ENCODE measurements around the gene WSCD1.
A peak's percentile ranks its signal among the peaks of the same experiment; 100 is the strongest.

WSCD1 gene

GRCh38 chr17:6088141-6088540 lies 18.0 kb downstream of the WSCD1 start:
- DNase-seq = no peak

DNA sequence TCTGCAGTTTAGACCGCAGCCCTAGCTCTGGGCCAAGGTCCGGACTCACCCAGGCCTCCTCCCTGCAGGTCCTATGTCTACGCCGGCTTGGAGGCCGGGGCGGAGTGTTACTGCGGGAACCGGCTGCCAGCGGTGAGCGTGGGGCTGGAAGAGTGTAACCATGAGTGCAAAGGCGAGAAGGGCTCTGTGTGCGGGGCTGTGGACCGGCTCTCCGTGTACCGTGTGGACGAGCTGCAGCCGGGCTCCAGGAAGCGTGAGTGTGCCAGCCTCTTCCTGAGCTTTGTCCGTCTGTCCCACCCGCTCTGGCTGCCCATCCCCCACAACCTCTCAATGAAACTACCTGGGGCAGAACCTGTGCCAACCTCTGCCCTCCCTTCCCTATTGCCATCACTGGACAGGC lies 20.1 kb downstream of the WSCD1 start:
- no peak for DNase-seq

DNA sequence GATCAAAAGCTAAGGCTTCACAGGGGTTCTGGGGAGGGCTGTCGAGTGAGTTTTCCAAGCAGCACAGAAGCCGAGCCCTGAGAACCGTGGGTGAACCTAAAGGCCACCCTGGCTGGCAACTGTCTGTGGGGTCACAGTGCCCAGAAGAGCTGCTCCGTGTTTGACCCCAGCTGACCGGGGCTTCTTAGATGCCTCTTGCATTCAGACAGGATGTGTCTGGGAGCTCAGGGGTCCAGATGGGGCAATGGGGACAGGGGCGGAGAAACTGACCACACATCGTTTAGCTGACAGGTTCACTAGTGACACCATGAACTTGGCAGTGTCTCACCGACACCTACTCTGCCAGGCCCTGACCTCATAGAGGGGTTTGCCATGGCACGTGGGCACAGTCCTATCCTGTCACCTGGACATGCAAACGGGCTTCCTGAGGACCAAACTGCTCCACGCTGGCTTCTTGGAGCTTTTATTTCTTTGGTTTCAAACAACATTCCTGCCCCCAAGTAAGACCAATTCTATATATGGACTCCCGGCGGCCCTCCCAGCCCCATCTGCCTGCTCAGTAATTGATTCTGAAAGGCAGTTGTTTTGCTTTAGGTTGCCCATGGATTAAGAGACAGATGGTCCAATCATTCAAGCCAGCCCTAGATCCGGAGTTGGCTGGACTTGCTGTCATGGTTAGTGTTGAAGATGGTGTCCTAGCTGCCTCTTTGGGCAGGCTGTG lies 22.2 kb downstream of the WSCD1 start:
- peak; percentile 94 for DNase-seq

- no peak for DNase-seq
Measured at GRCh38 chr17:6092903-6093468, 22.8 kb downstream of the WSCD1 start.

DNA sequence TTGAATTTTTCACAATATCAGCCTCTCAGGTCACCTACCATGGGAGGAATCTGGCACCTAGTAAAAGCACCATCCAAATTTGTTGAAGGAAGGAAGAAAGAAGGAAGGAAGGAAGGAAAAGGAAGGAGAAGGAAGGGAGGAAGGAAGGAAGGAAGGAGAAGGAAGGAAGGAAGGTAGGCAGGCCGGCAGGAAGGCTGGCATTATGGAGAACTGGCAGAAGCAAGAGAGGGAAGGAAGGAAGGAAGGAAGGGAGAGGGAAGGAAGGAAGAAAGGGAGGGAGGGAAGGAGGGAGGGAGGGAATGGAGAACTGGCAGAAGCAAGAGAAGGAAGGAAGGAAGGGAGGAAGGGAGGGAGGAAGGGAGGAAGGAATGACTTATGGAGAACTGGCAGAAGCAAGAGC lies 24.3 kb downstream of the WSCD1 start:
- no peak for DNase-seq

GRCh38 chr17:6094926-6095325 lies 24.7 kb downstream of the WSCD1 start:
- no peak for DNase-seq

GRCh38 chr17:6095501-6095900 lies 25.3 kb downstream of the WSCD1 start:
- no peak for DNase-seq

DNA sequence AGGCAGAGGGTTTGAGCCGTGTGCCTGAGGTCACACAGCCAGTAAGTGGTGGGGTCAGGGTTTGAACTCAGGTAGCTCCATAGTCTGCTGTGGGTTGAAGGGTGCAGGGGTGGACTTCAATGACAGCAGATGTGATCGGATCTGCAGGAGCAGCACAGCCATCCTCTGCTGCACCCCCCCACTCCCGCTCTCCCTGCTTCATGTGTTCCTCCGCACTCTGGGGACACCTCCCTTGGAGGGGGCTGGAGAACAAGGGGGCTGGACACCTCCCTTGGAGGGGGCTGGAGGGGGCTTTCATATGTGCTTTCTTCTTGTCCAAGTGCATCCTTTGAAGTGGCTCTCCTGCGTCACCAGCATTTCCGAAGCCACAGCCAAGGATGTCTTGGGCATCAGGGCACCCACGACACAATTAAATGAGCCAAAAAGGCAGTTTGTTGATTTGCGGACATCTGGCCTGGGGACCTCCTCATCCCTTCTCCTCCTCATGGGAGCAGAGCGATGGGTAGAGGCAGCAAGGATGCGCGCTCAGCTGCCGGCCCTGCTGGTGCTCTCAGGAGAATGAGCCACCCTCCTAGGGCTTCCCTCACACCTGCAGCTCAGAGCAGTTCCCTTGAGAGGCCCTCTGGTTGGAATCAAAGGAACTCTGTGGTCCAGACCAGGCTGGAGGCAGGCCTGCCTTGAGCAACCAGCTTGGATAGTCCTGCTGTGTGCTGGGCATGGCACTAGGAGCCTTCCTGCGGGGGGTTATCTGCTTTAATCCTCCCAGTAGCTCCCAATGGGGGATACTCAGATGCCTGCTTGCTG lies 26.2 kb downstream of the WSCD1 start:
- no peak for DNase-seq

- DNase-seq = no peak
Measured at GRCh38 chr17:6097005-6097279, 26.8 kb downstream of the WSCD1 start.

DNA sequence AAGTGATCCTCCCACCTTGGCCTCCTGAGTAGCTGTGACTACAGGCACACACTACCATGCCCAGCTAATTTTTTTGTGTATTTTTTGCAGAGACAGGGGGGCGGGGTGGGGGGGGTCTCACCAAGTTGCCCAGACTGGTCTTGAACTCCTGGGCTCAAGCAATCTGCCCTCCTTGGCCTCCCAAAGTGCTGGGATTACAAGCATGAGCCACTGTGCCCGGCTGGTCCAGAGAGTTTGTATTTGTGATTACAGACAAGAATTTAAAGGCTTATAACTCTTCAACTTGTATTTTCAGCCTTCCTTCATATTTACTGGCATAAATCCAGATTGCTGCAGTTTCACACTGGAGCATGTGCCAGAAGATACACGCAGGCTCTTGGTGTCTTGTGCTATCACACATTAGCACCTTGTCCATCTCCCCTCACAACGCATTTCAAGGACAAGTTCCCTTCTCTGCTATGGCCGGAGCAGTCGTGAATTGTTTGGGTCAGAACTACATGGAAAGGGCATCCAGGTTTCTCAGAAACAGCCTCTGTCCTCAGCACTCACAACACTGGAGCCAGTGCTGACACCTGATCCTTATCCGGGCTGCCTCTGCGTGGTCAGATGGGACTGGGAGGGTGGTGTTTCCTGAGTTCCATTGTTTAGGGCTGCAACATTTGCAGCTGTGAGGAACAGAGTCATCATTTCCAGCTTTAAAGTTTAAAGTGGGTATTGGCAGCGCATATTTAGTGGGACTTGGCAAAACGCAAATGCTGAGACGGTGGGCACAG lies 28.1 kb downstream of the WSCD1 start:
- peak; percentile 50 for DNase-seq

DNA sequence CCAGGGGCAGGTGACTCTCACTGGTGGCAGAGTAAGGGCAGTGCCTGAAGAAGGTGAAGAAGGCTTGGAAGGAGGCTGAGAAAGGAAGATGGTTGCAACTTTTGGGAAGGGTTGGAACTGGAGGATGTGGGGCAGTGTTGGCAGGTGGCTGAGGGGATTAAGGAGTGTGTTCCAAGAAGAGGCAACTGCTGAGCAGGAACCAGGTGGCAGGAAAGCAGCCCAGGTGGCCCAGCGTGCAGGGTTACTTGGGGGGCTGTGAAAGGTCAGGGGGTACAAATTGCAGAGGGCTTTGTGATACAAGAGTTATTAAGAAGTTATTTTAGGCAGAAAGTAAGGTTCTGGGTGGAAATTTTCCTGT lies 28.6 kb downstream of the WSCD1 start:
- DNase-seq = peak; percentile 82

GRCh38 chr17:6099492-6099891 lies 29.3 kb downstream of the WSCD1 start:
- DNase-seq = no peak

DNA sequence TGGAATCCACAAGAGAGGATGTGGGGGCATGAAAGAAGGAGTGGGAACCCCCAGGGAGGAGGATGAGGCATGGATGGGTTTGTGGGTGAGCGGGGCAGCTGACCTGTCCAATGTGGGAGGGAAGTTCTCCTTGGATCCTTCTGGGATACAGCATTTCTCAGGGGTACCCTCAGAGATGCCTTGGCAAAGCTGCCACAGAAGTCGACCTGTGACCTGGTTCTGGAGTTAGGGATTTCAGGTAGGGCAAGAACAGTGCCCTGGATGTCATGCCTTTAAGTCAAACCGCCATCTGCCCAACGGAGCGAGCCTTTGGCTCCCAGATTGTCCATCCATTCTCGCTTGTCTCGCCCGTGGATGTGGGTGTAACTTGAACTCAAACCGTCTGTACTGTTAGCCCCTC lies 30.0 kb downstream of the WSCD1 start:
- DNase-seq = no peak

DNA sequence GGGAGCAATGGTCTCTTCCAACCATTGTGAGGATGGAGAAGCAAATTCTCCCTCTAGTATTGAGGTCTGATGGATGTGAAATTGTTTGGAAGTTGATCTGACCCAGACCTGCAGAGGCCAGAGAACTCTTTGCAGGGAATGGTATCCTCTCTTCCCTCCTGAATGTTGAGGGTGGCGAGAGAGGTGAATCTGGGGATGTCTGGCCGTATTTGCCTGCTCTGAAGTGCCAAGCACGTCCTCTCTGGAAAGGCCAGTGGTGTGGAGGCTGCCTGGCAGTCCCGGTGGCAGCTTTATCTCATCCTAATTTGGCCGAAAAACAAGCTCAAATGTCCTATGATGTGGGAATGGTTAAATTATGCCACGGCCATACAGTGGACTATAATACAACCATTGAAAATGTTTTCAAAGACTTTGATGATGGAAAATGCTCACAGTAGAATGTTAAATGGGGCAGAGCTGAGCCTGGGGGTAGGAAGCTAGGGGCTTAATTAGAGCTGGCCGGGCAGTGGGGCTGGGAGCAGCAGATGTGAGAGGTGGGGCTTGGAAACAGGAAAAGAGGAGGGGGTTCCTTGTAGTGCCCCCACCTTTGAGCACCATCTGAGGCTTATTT lies 30.8 kb downstream of the WSCD1 start:
- peak; percentile 25 for DNase-seq

- no peak for DNase-seq
Measured at GRCh38 chr17:6101706-6102105, 31.5 kb downstream of the WSCD1 start.

DNA sequence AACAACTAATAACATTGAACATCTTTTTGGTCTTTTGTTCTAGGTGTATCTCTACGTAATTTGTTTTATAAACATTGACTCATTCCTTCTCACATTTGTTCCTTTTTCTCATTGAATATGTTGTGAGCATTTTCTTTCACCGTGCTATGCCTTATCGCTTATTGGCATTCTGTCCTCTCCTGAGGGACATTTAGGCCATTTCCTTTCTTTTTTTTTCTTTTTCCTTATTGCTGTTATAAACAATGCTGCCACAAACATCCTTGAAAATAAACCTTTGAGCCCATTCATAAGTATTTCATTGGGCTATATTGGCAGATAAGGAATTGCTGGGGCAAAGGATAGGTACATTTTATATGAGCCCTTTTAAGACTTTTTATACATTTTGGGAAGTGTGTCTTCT lies 32.4 kb downstream of the WSCD1 start:
- DNase-seq = no peak

DNA sequence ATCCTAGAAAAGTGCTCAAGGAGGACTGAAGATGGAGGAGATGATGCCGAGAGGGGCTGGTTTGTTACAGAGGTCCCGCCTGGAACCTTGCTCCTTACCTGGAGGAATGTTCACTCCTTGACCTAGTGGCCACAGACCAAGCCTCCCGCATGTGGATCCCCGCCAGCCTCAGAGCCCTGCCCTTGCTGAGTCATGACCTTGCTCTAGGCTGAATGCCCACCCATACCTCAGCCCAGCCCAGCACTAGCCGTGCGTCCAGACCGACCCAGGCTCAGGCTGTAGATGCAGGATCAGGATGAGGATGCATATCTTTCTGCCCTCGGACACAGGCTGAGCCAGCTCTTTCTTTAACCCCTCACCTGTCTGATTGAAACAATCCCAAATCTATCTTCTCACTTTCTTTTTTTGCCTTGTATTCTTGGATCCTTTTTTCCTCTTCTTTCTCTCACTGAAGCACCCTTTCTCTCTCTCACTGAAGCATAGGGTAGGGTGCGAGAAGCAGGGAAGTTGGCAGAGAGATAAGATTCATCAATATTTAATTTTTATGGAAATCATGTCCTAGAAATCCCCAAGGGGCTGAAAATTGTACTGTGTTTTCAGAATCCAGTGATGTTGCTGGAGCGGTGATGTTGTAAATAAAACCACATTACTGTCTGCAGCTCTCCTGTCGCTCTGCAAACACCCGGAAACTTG lies 34.9 kb downstream of the WSCD1 start:
- DNase-seq = no peak

DNA sequence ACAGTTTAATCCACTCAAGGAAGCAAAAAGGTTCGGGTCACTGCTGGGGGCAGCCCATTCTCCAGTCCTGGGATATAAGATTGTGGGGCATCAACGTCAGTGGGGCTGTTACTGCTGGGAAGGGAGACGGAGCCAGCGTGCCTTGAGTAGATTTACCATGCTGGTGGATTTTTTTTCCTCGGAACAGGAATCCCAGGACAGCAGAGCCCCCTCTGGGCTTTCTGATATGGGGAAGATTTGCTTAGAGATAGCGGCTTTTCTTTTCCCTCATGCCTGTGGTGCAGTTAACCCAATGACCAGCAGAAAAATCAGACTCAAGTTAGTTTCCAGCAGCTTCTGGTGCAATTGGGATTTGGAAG lies 35.4 kb downstream of the WSCD1 start:
- no peak for DNase-seq

- DNase-seq = no peak
Measured at GRCh38 chr17:6106212-6106611, 36.0 kb downstream of the WSCD1 start.

GRCh38 chr17:6107791-6108190 lies 37.6 kb downstream of the WSCD1 start:
- DNase-seq = no peak

GRCh38 chr17:6108382-6108781 lies 38.2 kb downstream of the WSCD1 start:
- no peak for DNase-seq

GRCh38 chr17:6108987-6109386 lies 38.8 kb downstream of the WSCD1 start:
- DNase-seq = no peak

- no peak for DNase-seq
Measured at GRCh38 chr17:6109536-6109935, 39.4 kb downstream of the WSCD1 start.
